DMS153 (cell line): ENCODE data around the gene TNFAIP8.

ENCODE experiments used
- DNase-seq: peaks from one replicate; lab custom pipeline; 2025; lab: John Stamatoyannopoulos, UW

Gene TNFAIP8

GRCh38 chr5:119328753-119329602, 26.8 kb upstream of the TNFAIP8 start:
- no peak for DNase-seq

GRCh38 chr5:119329666-119330065, 26.2 kb upstream of the TNFAIP8 start:
- no peak for DNase-seq

GRCh38 chr5:119330367-119331183, 25.2 kb upstream of the TNFAIP8 start:
- no peak for DNase-seq

GRCh38 chr5:119331566-119332095, 24.2 kb upstream of the TNFAIP8 start:
- DNase-seq: no peak

- DNase-seq: no peak
Observed at GRCh38 chr5:119332208-119332607, 23.6 kb upstream of the TNFAIP8 start.

GRCh38 chr5:119332978-119333401, 22.8 kb upstream of the TNFAIP8 start:
- DNase-seq: no peak

GRCh38 chr5:119333421-119333851, 22.4 kb upstream of the TNFAIP8 start:
- DNase-seq: no peak

- no peak for DNase-seq
Observed at GRCh38 chr5:119335261-119335677, 20.6 kb upstream of the TNFAIP8 start.

- DNase-seq: no peak
Observed at GRCh38 chr5:119336262-119336661, 19.6 kb upstream of the TNFAIP8 start.

GRCh38 chr5:119336845-119337580, 18.8 kb upstream of the TNFAIP8 start:
- no peak for DNase-seq

GRCh38 chr5:119338326-119338946, 17.4 kb upstream of the TNFAIP8 start:
- no peak for DNase-seq

- no peak for DNase-seq
Observed at GRCh38 chr5:119339344-119339743, 16.5 kb upstream of the TNFAIP8 start.

GRCh38 chr5:119339965-119340364, 15.9 kb upstream of the TNFAIP8 start:
- DNase-seq: no peak

- no peak for DNase-seq
Observed at GRCh38 chr5:119340597-119341218, 15.1 kb upstream of the TNFAIP8 start.

- no peak for DNase-seq
Observed at GRCh38 chr5:119341452-119342349, 14.1 kb upstream of the TNFAIP8 start.

GRCh38 chr5:119342406-119342805, 13.4 kb upstream of the TNFAIP8 start:
- DNase-seq: no peak

GRCh38 chr5:119343052-119343451, 12.8 kb upstream of the TNFAIP8 start:
- DNase-seq: no peak

- DNase-seq: no peak
Observed at GRCh38 chr5:119343766-119344165, 12.1 kb upstream of the TNFAIP8 start.

GRCh38 chr5:119344231-119344630, 11.6 kb upstream of the TNFAIP8 start:
- no peak for DNase-seq

- DNase-seq: no peak
Observed at GRCh38 chr5:119345861-119346260, 10.0 kb upstream of the TNFAIP8 start.
